NB4 (cell line): ENCODE results near the gene FXYD7.
"Not testable (repeated sequence)": the region's sequence is repeated elsewhere in the genome, so short reads cannot be mapped to it uniquely, and the experiment has no call there.

Experiments used
- DNase-seq: peaks from one replicate; pipeline ENCODE4 v3.0.0; 2010; ENCODE audit warnings: low read depth
- H3K4me3 ChIP-seq: one replicate; pipeline ENCODE4 v1.5.1; 2011; ENCODE audit warnings: mild to moderate bottlenecking, low read depth, low read length, moderate library complexity
- CTCF ChIP-seq: IDR thresholded peaks from one replicate; pipeline ENCODE4 v1.5.1; 2012; ENCODE audit warnings: low read depth, low read length
- MYC ChIP-seq: IDR thresholded peaks from 2 replicates; pipeline ENCODE4 v1.6.1; 2011; ENCODE audit warnings: low read depth, low read length
- POLR2A ChIP-seq: IDR thresholded peaks from 2 replicates; pipeline ENCODE4 v1.6.1; 2011; ENCODE audit warnings: mild to moderate bottlenecking; ENCODE audit not compliant: insufficient read length; ENCODE audit errors: extremely low read depth
- TF ChIP-seq, protein P1 (sequence below): IDR thresholded peaks from 2 replicates; pipeline ENCODE4 v1.6.1; 2011; ENCODE audit warnings: low read depth, low read length

FXYD7 gene

GRCh38 chr19:35099155-35099896 is 43.7 kb upstream of the FXYD7 start:
- no peak overlapping the region for H3K4me3 ChIP-seq
- TF ChIP-seq POLR2A (no peak), MYC (no peak), CTCF (no peak)
- TF ChIP-seq, protein P1, sequence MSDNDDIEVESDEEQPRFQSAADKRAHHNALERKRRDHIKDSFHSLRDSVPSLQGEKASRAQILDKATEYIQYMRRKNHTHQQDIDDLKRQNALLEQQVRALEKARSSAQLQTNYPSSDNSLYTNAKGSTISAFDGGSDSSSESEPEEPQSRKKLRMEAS = no peak
- no peak for DNase-seq

- no peak for TF ChIP-seq MYC
- TF ChIP-seq CTCF = no peak
- TF ChIP-seq, protein P1 = no peak
- TF ChIP-seq POLR2A = no peak
- no peak for DNase-seq
- no peak overlapping the region for H3K4me3 ChIP-seq
Measured at GRCh38 chr19:35099897-35100275, 43.2 kb upstream of the FXYD7 start.

DNA sequence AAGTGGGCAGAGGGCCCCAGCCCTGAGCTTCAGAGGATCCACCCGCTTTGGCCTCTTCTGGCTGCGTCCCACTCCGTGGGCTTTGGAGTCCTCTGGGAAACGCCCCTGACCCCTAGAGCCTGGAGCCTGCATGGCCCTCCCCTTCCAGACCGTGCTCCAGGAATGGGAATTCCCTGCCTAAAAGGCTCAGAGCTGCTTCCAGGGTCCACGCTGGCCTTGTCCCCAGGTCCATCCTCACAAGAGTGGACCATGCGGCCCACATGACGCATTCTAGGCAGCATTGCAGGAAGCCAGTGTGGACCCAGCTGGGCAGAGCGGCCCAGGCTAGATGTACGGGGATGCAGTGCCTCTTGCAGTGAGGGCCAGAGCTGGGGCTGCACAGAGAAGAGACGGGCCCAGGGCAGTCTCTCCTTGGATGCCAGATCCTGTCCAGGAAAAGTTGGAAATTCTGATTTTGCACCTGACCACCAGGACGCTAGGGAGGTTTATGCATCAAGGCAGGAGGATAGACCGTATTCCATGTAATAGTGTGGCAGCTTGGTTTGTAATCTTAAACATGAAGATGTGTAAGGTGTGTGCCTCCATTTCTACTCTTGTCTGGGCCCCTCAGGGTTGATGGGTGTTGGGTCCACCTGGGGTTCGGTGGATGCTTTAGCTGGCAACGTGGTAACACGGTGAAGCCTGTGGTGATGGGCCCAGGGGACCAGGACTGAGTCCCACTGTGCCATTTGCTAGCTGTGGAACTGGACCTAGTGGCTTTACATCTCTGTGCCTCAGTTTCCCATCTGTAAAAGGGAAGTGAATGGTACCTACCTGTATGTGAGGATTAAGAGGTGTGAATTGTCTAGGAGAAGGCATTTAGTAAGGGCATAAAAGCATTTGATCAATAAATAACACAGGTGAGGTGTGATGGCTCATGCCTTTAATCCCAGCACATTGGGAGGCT is 42.2 kb upstream of the FXYD7 start:
- TF ChIP-seq MYC (no peak), POLR2A (no peak), CTCF (no peak)
- TF ChIP-seq, protein P1 = no peak
- no peak for DNase-seq
- H3K4me3 ChIP-seq = no peak overlapping the region

GRCh38 chr19:35101949-35102348 is 41.1 kb upstream of the FXYD7 start:
- H3K4me3 ChIP-seq, DNase-seq: not testable (repeated sequence)

- not testable (repeated sequence) for H3K4me3 ChIP-seq, DNase-seq
Measured at GRCh38 chr19:35103614-35104013, 39.4 kb upstream of the FXYD7 start.

GRCh38 chr19:35104361-35104760 is 38.7 kb upstream of the FXYD7 start:
- TF ChIP-seq POLR2A = no peak
- TF ChIP-seq CTCF = no peak
- TF ChIP-seq, protein P1 = no peak
- TF ChIP-seq MYC = no peak
- H3K4me3 ChIP-seq = no peak overlapping the region
- DNase-seq = no peak
